IPS-18a (cell line): ENCODE results near the gene ARAF.
"Not testable (repeated sequence)": the region's sequence is repeated elsewhere in the genome, so short reads cannot be mapped to it uniquely, and the experiment has no call there.

Experiments used
- H3K27ac ChIP-seq: one replicate; pipeline ENCODE4 v1.5.1; 2013; ENCODE audit warnings: low read length
- H3K27me3 ChIP-seq: one replicate; pipeline ENCODE4 v1.6.1; 2013; ENCODE audit warnings: mild to moderate bottlenecking, low read length; ENCODE audit not compliant: control insufficient read depth, insufficient read depth
- H3K36me3 ChIP-seq: one replicate; pipeline ENCODE4 v1.6.1; 2013; ENCODE audit warnings: low read depth, low read length; ENCODE audit not compliant: control insufficient read depth
- H3K4me1 ChIP-seq: one replicate; pipeline ENCODE4 v1.6.1; 2013; ENCODE audit warnings: low read depth, low read length; ENCODE audit not compliant: control insufficient read depth
- H3K4me3 ChIP-seq: one replicate; pipeline ENCODE4 v1.5.1; 2013; ENCODE audit warnings: low read length
- H3K9ac ChIP-seq: one replicate; pipeline ENCODE4 v1.6.1; 2013; ENCODE audit warnings: mild to moderate bottlenecking, low read length, moderate library complexity
- H3K9me3 ChIP-seq: one replicate; pipeline ENCODE4 v1.6.1; 2013; ENCODE audit warnings: low read depth, low read length; ENCODE audit not compliant: control insufficient read depth

Gene ARAF

DNA sequence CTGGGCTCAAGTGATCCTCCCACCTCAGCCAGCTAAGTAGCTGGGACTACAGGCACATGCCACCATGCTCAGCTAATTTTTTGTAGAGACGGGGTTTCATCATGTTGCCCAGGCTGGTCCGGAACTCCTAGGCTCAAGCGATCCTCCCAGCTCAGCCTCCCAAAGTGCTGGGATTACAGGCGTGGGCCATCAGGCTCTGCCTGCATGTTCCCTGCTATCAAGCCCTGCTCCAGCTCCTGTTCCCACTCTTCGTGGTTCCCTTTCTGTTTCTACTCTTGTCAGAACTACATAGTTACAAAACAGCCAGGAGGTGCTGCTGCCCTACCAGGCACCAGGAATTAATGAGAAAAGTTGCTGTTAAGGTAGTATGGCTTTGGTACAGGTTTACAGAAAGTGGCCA lies 30.0 kb downstream of the ARAF start:
- H3K9me3 ChIP-seq: no peaks in the 10 kb centered on the region
- no peak overlapping the region for H3K4me3 ChIP-seq
- no peak overlapping the region for H3K9ac ChIP-seq

DNA sequence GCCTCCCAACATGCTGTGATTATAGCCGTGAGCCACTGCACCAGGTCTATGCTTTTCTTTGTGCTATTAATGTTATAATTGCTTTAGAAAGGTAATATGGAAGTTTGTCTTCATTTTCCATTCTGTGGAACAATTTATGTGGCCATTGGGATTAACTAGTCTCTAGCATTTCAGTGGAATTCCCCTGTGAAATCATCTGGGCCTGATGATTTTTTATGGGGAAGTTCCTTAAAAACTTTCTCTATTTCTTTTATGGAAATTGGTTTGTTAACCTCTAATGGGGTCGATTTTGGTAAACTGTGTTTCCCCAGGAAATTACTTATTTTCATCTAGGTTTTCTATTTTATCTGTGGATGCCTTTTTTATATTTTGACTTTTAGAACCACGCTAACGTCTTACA lies 32.5 kb downstream of the ARAF start:
- Histone ChIP-seq H3K4me3 (no peak overlapping the region), H3K9me3 (peaks cover 6% of the 10 kb centered on the region), H3K27ac (no peak overlapping the region), H3K9ac (no peak overlapping the region), H3K4me1 (no peaks in the 10 kb centered on the region), H3K36me3 (no peaks in the 10 kb centered on the region), H3K27me3 (no peaks in the 10 kb centered on the region)

More for the DNA sequence above, 30.0 kb downstream of the ARAF start:
- H3K27ac ChIP-seq: no peak overlapping the region
- H3K36me3 ChIP-seq: no peaks in the 10 kb centered on the region
- H3K4me1 ChIP-seq: no peaks in the 10 kb centered on the region
- H3K27me3 ChIP-seq: no peaks in the 10 kb centered on the region

DNA sequence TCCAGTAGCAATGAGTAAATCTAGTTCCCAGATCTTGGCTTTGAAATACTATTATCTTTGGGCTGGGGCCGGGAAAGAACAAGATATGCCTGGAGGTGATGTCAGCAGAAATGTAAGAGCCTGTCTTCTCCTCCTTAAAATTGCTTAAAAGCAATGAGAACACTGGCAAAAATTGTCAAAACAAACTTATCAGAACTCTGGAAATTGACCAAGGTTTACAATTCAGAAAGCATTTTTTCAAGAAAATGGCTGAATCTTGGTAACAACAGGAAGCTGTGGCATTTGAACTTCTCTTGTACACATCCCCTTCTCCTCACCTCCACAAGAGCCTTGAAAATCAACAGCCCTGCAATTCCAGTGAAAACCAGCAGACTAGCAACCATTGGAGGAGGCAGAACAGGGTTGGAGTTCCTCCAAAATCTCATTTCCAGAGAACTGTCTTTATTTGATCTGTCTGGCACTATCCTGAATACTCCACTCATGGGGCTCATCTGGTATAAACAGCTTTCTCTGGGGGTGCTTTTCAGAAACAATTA lies 34.8 kb downstream of the ARAF start:
- H3K27ac ChIP-seq: no peak overlapping the region
- H3K9me3 ChIP-seq: peaks cover 12% of the 10 kb centered on the region
- no peak overlapping the region for H3K4me3 ChIP-seq
- H3K4me1 ChIP-seq: no peaks in the 10 kb centered on the region
- H3K36me3 ChIP-seq: no peaks in the 10 kb centered on the region
- no peaks in the 10 kb centered on the region for H3K27me3 ChIP-seq
- H3K9ac ChIP-seq: no peak overlapping the region

DNA sequence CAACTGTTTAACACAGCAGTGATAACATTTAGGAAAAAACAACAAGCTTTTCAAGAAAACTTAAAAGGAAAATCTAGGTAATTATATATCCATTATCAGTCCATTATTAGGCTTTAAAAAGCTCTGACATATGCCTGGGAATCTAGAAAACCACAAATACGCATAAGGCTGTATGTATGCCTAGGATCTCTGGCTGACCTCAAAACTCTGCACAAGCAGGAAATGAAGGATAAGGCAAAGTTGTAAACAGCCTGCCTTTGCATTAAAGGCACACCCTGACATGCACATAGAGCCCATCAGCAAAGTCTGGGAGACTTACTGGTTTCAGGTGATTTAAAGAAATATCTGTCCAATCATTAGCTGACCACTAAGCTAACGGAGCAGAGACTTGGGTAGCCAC lies 35.3 kb downstream of the ARAF start:
- no peak overlapping the region for H3K4me3 ChIP-seq
- no peaks in the 10 kb centered on the region for H3K27me3 ChIP-seq
- H3K27ac ChIP-seq: no peak overlapping the region

DNA sequence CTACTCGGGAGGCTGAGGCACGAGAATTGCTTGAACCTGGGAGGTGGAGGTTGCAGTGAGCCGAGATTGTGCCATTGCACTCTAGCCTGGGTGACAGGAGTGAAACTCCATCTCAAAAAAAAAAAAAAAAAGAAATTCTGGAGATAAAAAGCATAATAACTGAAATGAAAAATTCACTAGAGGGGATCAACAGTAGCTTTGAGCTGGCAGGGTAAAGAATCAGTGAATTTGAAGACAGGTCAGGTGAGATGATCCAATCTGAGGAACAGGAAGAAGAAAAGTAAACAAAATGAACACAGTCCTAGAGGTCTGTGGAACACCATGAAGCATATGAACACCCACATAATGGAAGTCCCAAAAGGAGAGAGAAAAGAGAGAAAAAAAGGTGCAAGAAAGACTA lies 36.2 kb downstream of the ARAF start:
- no peaks in the 10 kb centered on the region for H3K36me3 ChIP-seq
- no peak overlapping the region for H3K27ac ChIP-seq
- H3K9me3 ChIP-seq: peaks cover 12% of the 10 kb centered on the region
- no peak overlapping the region for H3K4me3 ChIP-seq
- no peaks in the 10 kb centered on the region for H3K27me3 ChIP-seq
- H3K4me1 ChIP-seq: no peaks in the 10 kb centered on the region
- H3K9ac ChIP-seq: no peak overlapping the region

More for the DNA sequence above, 35.3 kb downstream of the ARAF start:
- Histone ChIP-seq H3K36me3 (no peaks in the 10 kb centered on the region), H3K9me3 (peaks cover 12% of the 10 kb centered on the region), H3K9ac (no peak overlapping the region), H3K4me1 (no peaks in the 10 kb centered on the region)

DNA sequence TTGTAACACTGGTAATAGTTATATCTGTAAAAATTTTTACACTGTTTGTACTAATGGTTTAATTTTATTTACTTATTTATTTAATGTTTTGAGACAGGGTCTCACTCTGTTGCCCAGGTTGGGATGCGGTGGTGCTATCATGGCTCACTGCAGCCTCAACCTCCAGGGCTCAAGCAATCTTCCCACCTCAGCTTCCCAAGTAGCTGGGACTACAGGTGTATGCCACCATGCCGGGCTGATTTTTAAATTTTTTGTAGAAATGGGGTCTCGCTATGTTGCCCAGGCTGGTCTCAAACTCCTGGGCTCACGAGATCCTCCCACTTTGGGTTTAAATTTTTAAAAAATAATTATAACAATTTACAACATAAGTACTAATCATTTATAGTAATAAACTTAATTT lies 42.1 kb downstream of the ARAF start:
- H3K4me3 ChIP-seq, H3K9ac ChIP-seq, H3K27me3 ChIP-seq, H3K36me3 ChIP-seq, H3K4me1 ChIP-seq, H3K27ac ChIP-seq, H3K9me3 ChIP-seq: not testable (repeated sequence)

DNA sequence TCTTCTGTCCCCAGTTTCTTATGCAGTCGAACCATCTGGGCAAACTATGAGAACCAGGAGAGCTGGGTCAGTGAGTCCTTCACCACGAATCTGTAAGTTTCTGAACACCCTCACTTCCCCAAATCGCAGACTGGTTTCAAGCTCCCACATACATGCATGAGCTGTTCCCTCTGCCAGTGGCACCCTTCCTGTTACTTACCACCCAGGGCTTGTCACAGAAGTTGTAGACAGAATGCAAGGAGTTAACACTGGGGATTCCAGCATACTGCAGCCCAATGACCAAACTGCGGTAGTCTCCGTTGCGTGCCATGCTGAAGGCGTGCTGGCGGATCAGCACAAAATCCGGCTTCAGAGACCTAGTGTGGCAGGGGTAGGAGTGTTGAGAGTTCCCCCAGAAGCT lies 44.0 kb downstream of the ARAF start:
- Histone ChIP-seq H3K36me3 (no peaks in the 10 kb centered on the region), H3K27me3 (no peaks in the 10 kb centered on the region), H3K4me3 (no peak overlapping the region), H3K27ac (no peak overlapping the region), H3K9ac (no peak overlapping the region), H3K9me3 (no peaks in the 10 kb centered on the region), H3K4me1 (peaks cover 6% of the 10 kb centered on the region)

DNA sequence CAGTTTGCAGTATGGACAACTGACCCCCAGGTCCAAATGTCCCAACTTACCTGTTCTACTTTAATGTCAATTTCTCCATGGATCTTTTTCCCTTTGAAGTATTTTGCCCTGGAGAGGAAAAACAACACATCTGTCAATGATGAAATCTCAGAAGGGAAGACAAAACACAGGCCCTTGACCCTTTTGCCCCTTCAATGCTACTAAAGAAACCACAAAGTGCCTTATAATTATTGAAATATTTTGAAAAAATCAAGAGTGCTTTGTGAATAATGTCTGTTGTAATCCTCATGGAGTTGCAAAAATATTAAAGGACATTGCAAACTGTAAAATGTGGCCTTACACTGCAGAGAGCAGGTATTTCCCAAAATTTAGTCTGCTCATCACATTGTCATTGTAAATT lies 46.1 kb downstream of the ARAF start:
- Histone ChIP-seq H3K4me1 (peaks cover 6% of the 10 kb centered on the region), H3K9me3 (peaks cover 6% of the 10 kb centered on the region), H3K36me3 (no peaks in the 10 kb centered on the region), H3K4me3 (no peak overlapping the region), H3K9ac (no peak overlapping the region), H3K27me3 (no peaks in the 10 kb centered on the region), H3K27ac (no peak overlapping the region)

DNA sequence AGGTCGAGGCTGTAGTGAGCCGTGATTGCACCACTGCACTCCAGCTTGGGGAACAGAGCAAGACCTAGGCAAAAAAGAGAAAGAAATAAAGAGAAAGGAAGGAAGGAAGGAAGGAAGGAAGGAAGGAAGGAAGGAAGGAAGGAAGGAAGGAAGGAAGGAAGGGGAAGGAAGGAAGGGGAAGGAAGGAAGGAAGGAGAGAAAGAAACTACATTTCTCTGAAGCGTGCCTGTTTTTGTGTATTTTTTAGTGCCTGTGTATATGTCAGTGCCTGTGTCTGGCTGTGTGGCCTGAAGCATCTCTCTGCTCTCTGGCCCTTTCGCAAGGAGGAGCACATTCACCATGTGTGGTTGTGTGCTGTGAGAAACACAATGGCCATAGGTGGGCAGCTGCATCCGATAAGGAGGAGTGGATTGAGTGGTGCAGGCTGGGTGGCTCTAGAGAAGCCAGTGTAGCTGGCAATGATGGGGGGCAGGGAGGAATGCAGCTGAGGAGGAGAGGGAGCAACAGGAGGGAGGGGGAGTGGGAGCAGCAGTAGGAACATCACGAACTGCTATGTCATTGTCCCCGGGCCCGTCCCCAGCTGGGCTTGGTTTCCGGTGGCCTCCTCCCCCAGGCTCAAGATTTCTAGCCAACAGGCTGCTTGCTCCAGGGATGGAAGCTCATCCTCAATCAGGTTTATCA lies 47.3 kb downstream of the ARAF start:
- no peak overlapping the region for H3K4me3 ChIP-seq
- no peaks in the 10 kb centered on the region for H3K36me3 ChIP-seq
- H3K27me3 ChIP-seq: no peaks in the 10 kb centered on the region
- H3K4me1 ChIP-seq: peaks cover 6% of the 10 kb centered on the region
- no peak overlapping the region for H3K9ac ChIP-seq
- peaks cover 6% of the 10 kb centered on the region for H3K9me3 ChIP-seq
- peak overlapping the region; percentile 56 for H3K27ac ChIP-seq

DNA sequence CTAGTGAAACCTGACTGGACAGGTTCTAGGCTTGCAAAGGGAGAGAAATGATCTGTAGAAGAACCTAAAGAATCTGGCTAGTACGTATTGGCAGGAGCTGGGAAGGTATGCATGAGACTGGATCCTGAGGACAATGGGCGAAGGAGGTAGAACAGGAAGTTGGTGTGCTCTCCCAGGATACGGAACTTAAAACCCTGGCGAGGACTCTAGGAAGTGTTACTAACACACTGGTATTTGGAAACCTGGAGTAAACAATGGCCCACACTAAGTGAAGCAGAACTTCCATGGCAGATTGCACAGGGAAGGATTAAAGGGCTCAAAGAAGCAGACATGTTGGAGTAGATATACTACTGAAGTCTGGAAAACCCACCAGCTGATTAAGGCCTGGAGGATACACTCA lies 49.5 kb downstream of the ARAF start:
- Histone ChIP-seq H3K4me1 (peaks cover 6% of the 10 kb centered on the region), H3K9me3 (peaks cover 6% of the 10 kb centered on the region), H3K36me3 (no peaks in the 10 kb centered on the region), H3K27ac (no peak overlapping the region), H3K4me3 (no peak overlapping the region), H3K9ac (no peak overlapping the region), H3K27me3 (no peaks in the 10 kb centered on the region)

DNA sequence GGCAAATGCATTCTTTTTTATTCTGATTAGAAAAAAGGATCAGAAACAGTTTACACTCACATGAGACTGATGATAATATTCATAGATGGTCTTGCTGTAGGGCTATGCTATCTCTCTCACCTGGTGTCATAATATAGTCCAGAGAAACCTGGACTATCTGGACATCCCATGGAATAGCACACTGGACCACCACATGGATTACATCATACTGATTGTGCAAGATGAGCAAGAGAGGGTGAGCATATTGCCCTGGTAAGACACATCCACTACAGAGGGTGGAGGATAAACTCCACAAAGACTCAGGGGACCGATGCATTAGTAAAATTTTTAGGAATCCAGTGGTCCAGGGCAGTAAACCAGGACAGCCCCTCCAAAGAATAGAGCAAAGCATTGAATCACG lies 50.5 kb downstream of the ARAF start:
- Histone ChIP-seq H3K36me3 (no peaks in the 10 kb centered on the region), H3K4me1 (peaks cover 6% of the 10 kb centered on the region), H3K27me3 (no peaks in the 10 kb centered on the region)

DNA sequence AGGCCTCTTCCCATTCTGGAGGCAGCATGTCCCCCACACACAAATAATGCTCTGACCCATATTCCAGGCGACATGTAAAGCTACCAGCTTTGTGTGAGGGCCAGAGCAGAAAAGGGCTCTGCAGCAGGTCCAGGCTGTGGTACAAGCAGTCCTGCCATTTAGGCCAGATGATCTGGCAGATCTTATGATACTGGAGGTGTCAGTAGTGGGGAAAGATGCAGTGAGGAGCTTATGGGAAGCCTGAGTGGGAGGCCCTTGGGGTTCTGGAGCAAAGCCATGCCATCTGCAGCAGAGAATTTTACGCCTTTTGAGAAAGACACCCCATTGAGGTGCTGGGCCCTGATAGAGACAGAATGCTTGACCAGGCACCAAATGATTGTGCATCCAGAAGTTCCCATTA lies 50.9 kb downstream of the ARAF start:
- H3K9me3 ChIP-seq: peaks cover 6% of the 10 kb centered on the region
- no peak overlapping the region for H3K27ac ChIP-seq
- H3K4me3 ChIP-seq: no peak overlapping the region

More for the DNA sequence above, 50.5 kb downstream of the ARAF start:
- Histone ChIP-seq H3K9ac (no peak overlapping the region), H3K4me3 (no peak overlapping the region), H3K27ac (no peak overlapping the region), H3K9me3 (peaks cover 6% of the 10 kb centered on the region)

More for the DNA sequence above, 50.9 kb downstream of the ARAF start:
- peaks cover 6% of the 10 kb centered on the region for H3K4me1 ChIP-seq
- H3K36me3 ChIP-seq: no peaks in the 10 kb centered on the region
- no peak overlapping the region for H3K9ac ChIP-seq
- no peaks in the 10 kb centered on the region for H3K27me3 ChIP-seq
